ENCODE measurements around the gene GPRC5B.

- TF ChIP-seq CTCF (IDR thresholded peaks at IDR 0.05; ENCODE audit: extremely low read depth in 1 of 2, insufficient read depth in 1 of 2, low read depth in 1 of 2, low read length in 2 of 2) (no peak), POLR2AphosphoS5 (IDR thresholded peaks at IDR 0.05; ENCODE audit: insufficient read depth, low read depth, low read length) (no peak), EZH2 (IDR thresholded peaks at IDR 0.05; ENCODE audit: borderline replicate concordance, low read depth, low read length, severe bottlenecking) (no peak), MYC (IDR thresholded peaks at IDR 0.05; ENCODE audit: low read depth, low read length) (no peak), POLR2A (IDR thresholded peaks at IDR 0.05; ENCODE audit: low read depth, low read length) (no peak), FOS (IDR thresholded peaks at IDR 0.05; ENCODE audit: borderline replicate concordance, insufficient read depth, low read length) (no peak), MAX (IDR thresholded peaks at IDR 0.05; ENCODE audit: insufficient read depth, insufficient read length) (no peak)
Measured at GRCh38 chr16:19929062-19929511, 44.4 kb upstream of the GPRC5B start.

Measured in endothelial cell of umbilical vein (primary cell).